K562 (cell line): ENCODE data around the gene SFXN5. TPM values are rescaled to one million over a fixed set of nuclear protein-coding genes. Genes with fewer than 3 reads are reported as not detected.

Source experiments
- ATAC-seq: fragments of 200-7000 bp; cut with Tn5 transposase; 3 replicates; pipeline ENCODE4 v1.9.1; 2020; ENCODE audit warnings: moderate library complexity
- BruUV-seq: library from RNA; stranded (reverse); fragments of 400-500 nt; replicated peaks from 2 replicates; lab custom pipeline; 2021; lab: Mats Ljungman, UMichigan
- CTCF ChIA-PET: fragments of 300-600 bp; formaldehyde crosslinking; extraction: SDS; loops from one replicate; lab custom pipeline; 2021; ENCODE audit warnings: low intra/inter-chr PET ratio; lab: Yijun Ruan, JAX
- POLR2A ChIA-PET: fragments of 300-600, 350-650 bp; sonication (Branson Sonifier 250); formaldehyde crosslinking; extraction: SDS; loops from one replicate; lab custom pipeline; 2021; ENCODE audit warnings: antibody characterized with exemption, inconsistent platforms; lab: Yijun Ruan, JAX
- DNase-seq, 4 experiments: peaks; one replicate each; pipeline versions ENCODE4 v3.0.0 to v3.0.0-alpha.2; 2011 to 2018; ENCODE audit warnings: low spot score in 3 of 4, mixed read lengths in 3 of 4; ENCODE audit errors: extremely low read depth in 1 of 4
- FAIRE-seq: peaks from 2 replicates; lab custom pipeline; 2011; peaks lifted over from hg19 to GRCh38; lab: Jason Lieb, UNC
- H2AFZ ChIP-seq: 2 replicates; pipeline ENCODE4 v1.6.0; 2011; ENCODE audit warnings: low read depth, low read length, control low read depth, inconsistent platforms
- H3K27ac ChIP-seq: fragments of 200-600 bp; 3 replicates; pipeline ENCODE4 v1.8.0; 2011; ENCODE audit warnings: low read depth, mild to moderate bottlenecking, control low read depth, inconsistent platforms, low read length, moderate library complexity, mixed read lengths; ENCODE audit errors: extremely low read depth
- H3K27me3 ChIP-seq, 2 experiments: fragments of 300-600 bp in 1 of 2; 2 replicates in 1 of 2; 3 replicates in 1 of 2; pipeline versions ENCODE4 v1.6.0 to v1.8.0; 2011; ENCODE audit warnings: inconsistent platforms in 2 of 2, low read length in 2 of 2, mild to moderate bottlenecking in 1 of 2, mixed read lengths in 1 of 2, moderate library complexity in 1 of 2; ENCODE audit not compliant: control insufficient read depth in 2 of 2, insufficient read depth in 2 of 2
- H3K36me3 ChIP-seq: fragments of 300-600 bp; 3 replicates; pipeline ENCODE4 v1.8.0; 2011; ENCODE audit warnings: mild to moderate bottlenecking, low read length, inconsistent platforms; ENCODE audit not compliant: control insufficient read depth, insufficient read depth
- H3K4me1 ChIP-seq, 2 experiments: fragments of 200-600 bp in 1 of 2; replicated peaks in 1 of 2; 2 replicates in 1 of 2; 3 replicates in 1 of 2; pipeline versions ENCODE4 v1.5.1 to v1.8.0; 2011; ENCODE audit warnings: inconsistent platforms in 2 of 2, low read length in 2 of 2, mild to moderate bottlenecking in 1 of 2, mixed read lengths in 1 of 2, moderate library complexity in 1 of 2; ENCODE audit not compliant: control insufficient read depth in 2 of 2, insufficient read depth in 2 of 2
- H3K4me2 ChIP-seq: 2 replicates; pipeline ENCODE4 v1.6.1; 2011; ENCODE audit warnings: low read length, control low read depth, inconsistent platforms, mixed read lengths; ENCODE audit not compliant: insufficient read depth
- H3K4me3 ChIP-seq: fragments of 200-600 bp; sonication (generic), shearing (Covaris generic); 2 replicates; pipeline ENCODE4 v1.5.1; 2016; ENCODE audit warnings: control low read depth, inconsistent platforms
- H3K79me2 ChIP-seq: fragments of 200-600 bp; 3 replicates; pipeline ENCODE4 v1.8.0; 2011; ENCODE audit warnings: low read length, inconsistent platforms; ENCODE audit not compliant: control insufficient read depth, insufficient read depth
- H3K9ac ChIP-seq, 2 experiments: 2 replicates each; pipeline versions ENCODE4 v1.6.0 to v1.6.1; 2011; ENCODE audit warnings: low read depth in 2 of 2, low read length in 2 of 2, control low read depth in 1 of 2, inconsistent platforms in 1 of 2, mild to moderate bottlenecking in 1 of 2, mixed read lengths in 1 of 2; ENCODE audit not compliant: insufficient read depth in 1 of 2
- H3K9me1 ChIP-seq: one replicate; pipeline ENCODE4 v1.6.0; 2011; ENCODE audit warnings: inconsistent platforms, mild to moderate bottlenecking, low read length, moderate library complexity; ENCODE audit not compliant: control insufficient read depth, insufficient read depth
- H3K9me3 ChIP-seq: replicated peaks from 2 replicates; pipeline ENCODE4 v1.5.1; 2011; ENCODE audit warnings: low read depth, low read length, inconsistent platforms; ENCODE audit not compliant: control insufficient read depth, insufficient read depth
- H4K20me1 ChIP-seq: replicated peaks from 2 replicates; pipeline ENCODE4 v1.6.1; 2011; ENCODE audit warnings: low read length, inconsistent platforms, mixed read lengths; ENCODE audit not compliant: control insufficient read depth, insufficient read depth
- ATF3 ChIP-seq, 2 experiments: fragments of 450-650 bp in 1 of 2; sonication (generic) in 1 of 2; formaldehyde crosslinking in 1 of 2; IDR thresholded peaks in 1 of 2; conservative IDR thresholded peaks in 1 of 2; 2 replicates each; pipeline versions ENCODE4 v1.6.1 to v1.8.1; 2016 to 2023; ENCODE audit warnings: mild to moderate bottlenecking in 2 of 2, moderate library complexity in 2 of 2, inconsistent platforms in 1 of 2, missing genetic modification reagents in 1 of 2
- ATF7 ChIP-seq: fragments of 450-650 bp; IDR thresholded peaks from 2 replicates; pipeline ENCODE4 v1.7.1; 2014; ENCODE audit warnings: mild to moderate bottlenecking, moderate library complexity
- BRD9 ChIP-seq: fragments of 450-650 bp; IDR thresholded peaks from 2 replicates; pipeline ENCODE4 v1.6.1; 2018; ENCODE audit warnings: low read depth; ENCODE audit not compliant: partially characterized antibody
- CLOCK ChIP-seq: fragments of 250-450 bp; sonication (Bioruptor Pico); IDR thresholded peaks from 2 replicates; pipeline ENCODE4 v1.4.0; 2020; ENCODE audit warnings: mild to moderate bottlenecking, moderate library complexity, borderline replicate concordance
- EHMT2 ChIP-seq: fragments of 450-650 bp; IDR thresholded peaks from 2 replicates; pipeline ENCODE4 v1.6.1; 2018; ENCODE audit warnings: antibody characterized with exemption
- EP300 ChIP-seq: IDR thresholded peaks from 2 replicates; pipeline ENCODE4 v1.6.1; 2012; ENCODE audit warnings: low read length, improper control_type of control experiment
- ESRRA ChIP-seq: fragments of 450-650 bp; IDR thresholded peaks from 2 replicates; pipeline ENCODE4 v1.6.1; 2014; ENCODE audit warnings: low read depth, mild to moderate bottlenecking, moderate library complexity, borderline replicate concordance
- HDAC8 ChIP-seq: fragments of 450-650 bp; IDR thresholded peaks from 2 replicates; pipeline ENCODE4 v1.6.1; 2016; ENCODE audit warnings: mild to moderate bottlenecking, missing genetic modification characterization, moderate library complexity, missing compliant biosample characterization
- KDM4B ChIP-seq, 2 experiments: fragments of 450-650 bp in 1 of 2; sonication (generic) in 1 of 2; IDR thresholded peaks; 2 replicates each; pipeline ENCODE4 v1.6.1; 2016 to 2017; ENCODE audit warnings: borderline replicate concordance in 2 of 2, antibody characterized with exemption in 1 of 2, low read depth in 1 of 2, mild to moderate bottlenecking in 1 of 2
- MLLT1 ChIP-seq, 2 experiments: fragments of 450-650 bp; IDR thresholded peaks; 2 replicates each; pipeline ENCODE4 v1.6.1; 2016
- MTA2 ChIP-seq: fragments of 450-650 bp; IDR thresholded peaks from 2 replicates; pipeline ENCODE4 v1.6.1; 2016; ENCODE audit warnings: low read depth
- MYNN ChIP-seq, 2 experiments: sonication (generic); formaldehyde crosslinking in 1 of 2; IDR thresholded peaks; 2 replicates each; pipeline versions ENCODE4 v1.5.0 to v1.6.1; 2016 to 2020; ENCODE audit warnings: antibody characterized with exemption in 1 of 2, missing genetic modification reagents in 1 of 2
- PHF20 ChIP-seq: fragments of 450-650 bp; IDR thresholded peaks from 2 replicates; pipeline ENCODE4 v1.6.1; 2018; ENCODE audit not compliant: partially characterized antibody
- PTBP1 ChIP-seq: fragments of 200-400 bp; formaldehyde crosslinking; IDR thresholded peaks from 2 replicates; pipeline ENCODE4 v1.6.1; 2017; ENCODE audit warnings: low read depth, low read length
- SMARCE1 ChIP-seq: fragments of 450-650 bp; IDR thresholded peaks from 2 replicates; pipeline ENCODE4 v1.7.1; 2016; ENCODE audit warnings: mild to moderate bottlenecking
- ZBTB12 ChIP-seq: fragments of 250-450 bp; sonication (Bioruptor Pico); IDR thresholded peaks from 2 replicates; pipeline ENCODE4 v1.4.0; 2020
- ZNF644 ChIP-seq: fragments of 200-800 bp; sonication (Bioruptor generic); IDR thresholded peaks from 2 replicates; pipeline ENCODE4 v1.6.1; 2016; ENCODE audit warnings: low read depth, missing genetic modification characterization, missing compliant biosample characterization
- ZNF76 ChIP-seq: fragments of 250-450 bp; sonication (Bioruptor Pico); IDR thresholded peaks from 2 replicates; pipeline ENCODE4 v1.4.0; 2020; ENCODE audit warnings: mild to moderate bottlenecking, moderate library complexity, borderline replicate concordance
- WGBS: fragments of 100-300 bp; shearing (Covaris generic); methylation state at CpG from one replicate; pipeline ENCODE4 v1.1.6; 2016; ENCODE audit warnings: low coverage, mixed read lengths; ENCODE audit not compliant: insufficient coverage; ENCODE audit errors: missing lambda C conversion rate; 5-methylcytosine and 5-hydroxymethylcytosine counted together
- in situ Hi-C: fragments of 300-500 bp; cut with MboI; formaldehyde crosslinking; loops from 4 replicates; pipeline ENCODE4 v1.15.0; 2018; ENCODE audit warnings: inconsistent platforms, mixed read lengths
- intact Hi-C: fragments of 100-400 bp; cut with micrococcal nuclease; formaldehyde crosslinking; loops from 2 replicates; pipeline ENCODE4 v1.14.2; 2022
- polyA plus RNA-seq, 8 experiments: library from polyadenylated mRNA; depleted of rRNA in 4 of 8; stranded (reverse) in 5 of 8; unstranded in 3 of 8; fragments of >200 nt; fragmentation: Nextera tagmentation in 2 of 8; fragmentation: Illumina TruSeq in 1 of 8; extraction: Ambion mirVana in 2 of 8; extraction: Trizol in 1 of 8; gene quantifications; 2 replicates each; pipeline versions ENCODE4 v1.2.1 to v1.2.3, GENCODE V29; 2011 to 2014; ENCODE audit warnings: inconsistent platforms in 1 of 8, missing spikeins in 1 of 8
- total RNA-seq, 7 experiments: library from RNA; depleted of rRNA in 6 of 7; stranded (reverse); fragments of >200 nt in 6 of 7; fragmentation: Illumina TruSeq in 2 of 7; extraction: Trizol in 2 of 7; gene quantifications; 2 replicates each; pipeline versions ENCODE4 v1.2.1 to v1.2.3, GENCODE V29; 2011 to 2021; ENCODE audit warnings: low replicate concordance in 1 of 7

SFXN5 gene
- total and polyA plus RNA-seq, 9 of the 15 experiments (the other 6 are each of a cell fraction or from before 2014, with no cell fraction given), result 8.3 to 22.6 (median 16.0) TPM

- 75% methylated on average over 7 of the region's 7 CpGs for WGBS
- TF ChIP-seq PTBP1 (no peak), MTA2 (no peak), EP300 (no peak), CLOCK (CRISPR knock-in tag) (no peak), EHMT2 (no peak), ZBTB12 (CRISPR knock-in tag) (no peak), SMARCE1 (no peak), HDAC8 (tag) (no peak), MYNN (IDR thresholded peaks at IDR 0.05) (no peak), MYNN (CRISPR knock-in tag; IDR thresholded peaks at IDR 0.05) (no peak), ESRRA (no peak), ATF3 (IDR thresholded peaks at IDR 0.05) (no peak), ATF3 (CRISPR knock-in tag; conservative IDR thresholded peaks at IDR 0.05) (no peak), ATF7 (no peak), BRD9 (no peak), KDM4B (IDR thresholded peaks at IDR 0.05; ENCODE audit: borderline replicate concordance in 2 of 2, low read depth in 1 of 2) (no peak), PHF20 (no peak), ZNF76 (CRISPR knock-in tag) (no peak), MLLT1 (IDR thresholded peaks at IDR 0.05) (no peak), ZNF644 (no peak)
Measured at GRCh38 chr2:72971036-72971435, 100.5 kb downstream of the SFXN5 start.

More at GRCh38 chr2:72971036-72971435, 100.5 kb downstream of the SFXN5 start:
- no peak for DNase-seq
- Histone ChIP-seq H3K27me3 (no peaks in the 10 kb centered on the region), H3K9me3 (no peaks in the 10 kb centered on the region), H3K27ac (no peak overlapping the region), H2AFZ (no peak overlapping the region), H3K4me2 (no peak overlapping the region), H3K9me1 (no peaks in the 10 kb centered on the region), H3K4me3 (no peak overlapping the region), H3K9ac (no peak overlapping the region), H4K20me1 (peaks cover 14% of the 10 kb centered on the region), H3K79me2 (no peaks in the 10 kb centered on the region), H3K4me1 (peaks cover 0 to 5% of the 10 kb centered on the region in 2 experiments; a peak in 1 of 5 replicates), H3K36me3 (no peaks in the 10 kb centered on the region)
- BruUV-seq, result no TSS peak
- ATAC-seq, result no peak
- FAIRE-seq, result no peak
- intact Hi-C loops (no loop called here), in situ Hi-C loops (no loop called here)
- ChIA-PET POLR2A (no interaction called here), CTCF (no interaction called here)
